ENCODE data around the gene XPC.

DNA sequence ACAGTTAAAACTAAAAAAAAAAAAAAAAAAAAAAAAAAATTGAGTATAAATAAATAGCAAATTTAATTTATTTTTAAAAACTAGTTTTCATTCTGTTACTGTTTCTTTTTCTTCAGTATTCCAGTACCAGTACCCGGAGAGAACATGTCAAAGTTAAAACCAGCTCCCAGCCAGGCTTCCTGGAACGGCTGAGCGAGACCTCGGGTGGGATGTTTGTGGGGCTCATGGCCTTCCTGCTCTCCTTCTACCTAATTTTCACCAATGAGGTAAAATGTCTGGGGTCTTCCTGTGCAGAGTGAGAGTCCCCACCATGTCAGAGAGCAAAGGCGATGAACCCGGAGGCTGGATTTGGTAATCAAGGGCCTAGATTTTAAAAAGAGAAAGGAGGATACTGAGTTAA lies 49.1 kb downstream of the XPC start:
- TF ChIP-seq, protein P1, sequence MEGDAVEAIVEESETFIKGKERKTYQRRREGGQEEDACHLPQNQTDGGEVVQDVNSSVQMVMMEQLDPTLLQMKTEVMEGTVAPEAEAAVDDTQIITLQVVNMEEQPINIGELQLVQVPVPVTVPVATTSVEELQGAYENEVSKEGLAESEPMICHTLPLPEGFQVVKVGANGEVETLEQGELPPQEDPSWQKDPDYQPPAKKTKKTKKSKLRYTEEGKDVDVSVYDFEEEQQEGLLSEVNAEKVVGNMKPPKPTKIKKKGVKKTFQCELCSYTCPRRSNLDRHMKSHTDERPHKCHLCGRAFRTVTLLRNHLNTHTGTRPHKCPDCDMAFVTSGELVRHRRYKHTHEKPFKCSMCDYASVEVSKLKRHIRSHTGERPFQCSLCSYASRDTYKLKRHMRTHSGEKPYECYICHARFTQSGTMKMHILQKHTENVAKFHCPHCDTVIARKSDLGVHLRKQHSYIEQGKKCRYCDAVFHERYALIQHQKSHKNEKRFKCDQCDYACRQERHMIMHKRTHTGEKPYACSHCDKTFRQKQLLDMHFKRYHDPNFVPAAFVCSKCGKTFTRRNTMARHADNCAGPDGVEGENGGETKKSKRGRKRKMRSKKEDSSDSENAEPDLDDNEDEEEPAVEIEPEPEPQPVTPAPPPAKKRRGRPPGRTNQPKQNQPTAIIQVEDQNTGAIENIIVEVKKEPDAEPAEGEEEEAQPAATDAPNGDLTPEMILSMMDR (conservative IDR thresholded peaks at IDR 0.05): no peak
- TF ChIP-seq ZFX (IDR thresholded peaks at IDR 0.05): no peak

Data from C4-2B (cell line).